ENCODE results near the gene FAM13C.

DNA sequence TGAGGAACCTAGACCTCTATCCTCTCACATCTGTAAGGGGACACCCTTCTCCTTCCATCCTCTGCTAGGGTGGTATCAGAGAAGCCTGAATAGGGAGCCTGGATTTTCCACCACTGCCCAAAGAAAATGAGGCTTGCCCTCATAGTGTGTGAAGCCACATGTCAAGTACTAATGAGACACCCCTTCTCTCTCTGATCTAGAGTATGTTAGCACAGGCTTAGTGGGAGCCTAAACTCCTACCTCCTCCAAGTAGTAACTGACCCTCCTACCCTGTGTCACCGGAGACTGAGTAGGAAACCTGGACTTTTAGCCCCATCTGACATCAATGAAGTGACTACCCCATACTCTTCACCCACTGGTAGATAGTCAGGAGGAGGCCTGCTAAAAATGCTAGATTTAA, 120.3 kb downstream of the FAM13C start:
- TF ChIP-seq, protein P1, sequence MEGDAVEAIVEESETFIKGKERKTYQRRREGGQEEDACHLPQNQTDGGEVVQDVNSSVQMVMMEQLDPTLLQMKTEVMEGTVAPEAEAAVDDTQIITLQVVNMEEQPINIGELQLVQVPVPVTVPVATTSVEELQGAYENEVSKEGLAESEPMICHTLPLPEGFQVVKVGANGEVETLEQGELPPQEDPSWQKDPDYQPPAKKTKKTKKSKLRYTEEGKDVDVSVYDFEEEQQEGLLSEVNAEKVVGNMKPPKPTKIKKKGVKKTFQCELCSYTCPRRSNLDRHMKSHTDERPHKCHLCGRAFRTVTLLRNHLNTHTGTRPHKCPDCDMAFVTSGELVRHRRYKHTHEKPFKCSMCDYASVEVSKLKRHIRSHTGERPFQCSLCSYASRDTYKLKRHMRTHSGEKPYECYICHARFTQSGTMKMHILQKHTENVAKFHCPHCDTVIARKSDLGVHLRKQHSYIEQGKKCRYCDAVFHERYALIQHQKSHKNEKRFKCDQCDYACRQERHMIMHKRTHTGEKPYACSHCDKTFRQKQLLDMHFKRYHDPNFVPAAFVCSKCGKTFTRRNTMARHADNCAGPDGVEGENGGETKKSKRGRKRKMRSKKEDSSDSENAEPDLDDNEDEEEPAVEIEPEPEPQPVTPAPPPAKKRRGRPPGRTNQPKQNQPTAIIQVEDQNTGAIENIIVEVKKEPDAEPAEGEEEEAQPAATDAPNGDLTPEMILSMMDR (conservative IDR thresholded peaks at IDR 0.05 in 1 of 2, IDR thresholded peaks at IDR 0.05 in 1 of 2; ENCODE audit: extremely low read depth in 1 of 2, insufficient read depth in 1 of 2, low read depth in 1 of 2, low read length in 2 of 2), result no peak
- no peak for TF ChIP-seq EZH2 (IDR thresholded peaks at IDR 0.05; ENCODE audit: borderline replicate concordance, low read length)
